Stimulated activated CD4-positive, alpha-beta T cell treated with anti-CD3 and anti-CD28 coated beads, Interleukin-2, amount 100 ng/mL, for 48 hours (primary cell): ENCODE measurements around the gene CLEC10A.
"Not testable (repeated sequence)": the region's sequence is repeated elsewhere in the genome, so short reads cannot be mapped to it uniquely, and the experiment has no call there.

Experiments
- DNase-seq, 2 donors: peaks; one replicate each; pipeline ENCODE4 v3.0.0-alpha.2; 2020

Gene CLEC10A

GRCh38 chr17:7107795-7108559, 27.9 kb upstream of the CLEC10A start:
- no peak for DNase-seq

GRCh38 chr17:7107012-7107754, 27.1 kb upstream of the CLEC10A start:
- DNase-seq = no peak

- no peak for DNase-seq
Measured at GRCh38 chr17:7102421-7102820, 22.4 kb upstream of the CLEC10A start.

- DNase-seq = no peak
Measured at GRCh38 chr17:7101531-7101930, 21.5 kb upstream of the CLEC10A start.

GRCh38 chr17:7100641-7101379, 20.8 kb upstream of the CLEC10A start:
- not testable (repeated sequence) for DNase-seq

- no peak for DNase-seq
Measured at GRCh38 chr17:7098802-7099459, 18.9 kb upstream of the CLEC10A start.

GRCh38 chr17:7097940-7098339, 17.9 kb upstream of the CLEC10A start:
- DNase-seq = no peak

- no peak for DNase-seq
Measured at GRCh38 chr17:7095625-7096024, 15.6 kb upstream of the CLEC10A start.

- no peak for DNase-seq
Measured at GRCh38 chr17:7094652-7095019, 14.6 kb upstream of the CLEC10A start.

GRCh38 chr17:7091311-7092005, 11.4 kb upstream of the CLEC10A start:
- not testable (repeated sequence) for DNase-seq

GRCh38 chr17:7089570-7089969, 9.5 kb upstream of the CLEC10A start:
- not testable (repeated sequence) for DNase-seq

- not testable (repeated sequence) for DNase-seq
Measured at GRCh38 chr17:7088442-7088841, 8.4 kb upstream of the CLEC10A start.

GRCh38 chr17:7084088-7084487, 4.0 kb upstream of the CLEC10A start:
- no peak for DNase-seq

GRCh38 chr17:7083592-7083991, 3.5 kb upstream of the CLEC10A start:
- no peak for DNase-seq

GRCh38 chr17:7081341-7082062, 1.5 kb upstream of the CLEC10A start:
- DNase-seq = no peak

- no peak for DNase-seq
Measured at GRCh38 chr17:7080456-7081041, 498 bp upstream of the CLEC10A start.

GRCh38 chr17:7078711-7079110, 1.3 kb downstream of the CLEC10A start:
- no peak for DNase-seq

GRCh38 chr17:7077911-7078546, 2.0 kb downstream of the CLEC10A start:
- DNase-seq = no peak

- no peak for DNase-seq
Measured at GRCh38 chr17:7074931-7075330, 5.1 kb downstream of the CLEC10A start.

GRCh38 chr17:7072406-7072805, 7.6 kb downstream of the CLEC10A start:
- DNase-seq = no peak

GRCh38 chr17:7070712-7071111, 9.3 kb downstream of the CLEC10A start:
- DNase-seq = no peak
